Measurements from ENCODE around the gene CTAGE4.

Gene CTAGE4

DNA sequence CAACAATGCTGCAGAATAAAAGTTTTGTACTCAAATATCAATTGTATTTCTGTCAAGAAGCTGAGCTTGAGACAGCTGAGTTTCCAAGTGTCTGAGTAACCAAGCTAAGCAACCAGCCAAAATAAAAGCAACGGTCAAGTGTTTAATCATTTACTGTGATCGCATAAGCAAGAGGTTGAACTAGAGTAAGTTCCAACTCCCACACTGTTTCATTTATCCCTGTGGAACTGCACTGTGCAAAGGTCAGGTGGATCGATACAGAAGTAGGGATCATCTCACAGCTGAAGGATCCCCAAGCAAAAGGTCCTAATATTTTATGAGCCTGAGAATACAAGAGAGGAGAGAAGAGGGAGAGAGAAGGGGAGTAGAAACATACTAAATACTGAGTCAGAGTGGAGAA is 38.8 kb upstream of the CTAGE4 start:
- no peak overlapping the region for H3K18ac ChIP-seq (ENCODE audit: low read depth in 1 of 2, low read length in 2 of 2)
- no peak overlapping the region for H4K8ac ChIP-seq (ENCODE audit: low read length)
- no peak overlapping the region for H2BK12ac ChIP-seq (ENCODE audit: low read length in 2 of 2)
- no peak overlapping the region for H3K4ac ChIP-seq (ENCODE audit: low read depth in 1 of 2, low read length in 2 of 2)
- H2AFZ ChIP-seq (ENCODE audit: low read depth, low read length) = no peak overlapping the region
- no peak overlapping the region for H3K4me3 ChIP-seq (ENCODE audit: insufficient read depth in 1 of 2, low read depth in 1 of 2, low read length in 2 of 2)
- H3K27ac ChIP-seq (ENCODE audit: low read length, poor library complexity, severe bottlenecking) = no peak overlapping the region
- peaks cover 46% of the 10 kb centered on the region for H3K9me3 ChIP-seq (ENCODE audit: control insufficient read depth, low read length)
- no peak overlapping the region for H3K23ac ChIP-seq (ENCODE audit: low read length in 2 of 2)
- no peak overlapping the region for H3K4me2 ChIP-seq (ENCODE audit: low read length, poor library complexity, severe bottlenecking)
- H3K4me1 ChIP-seq (ENCODE audit: control insufficient read depth, insufficient read depth, low read depth, low read length) = no peaks in the 10 kb centered on the region
- H3K14ac ChIP-seq (ENCODE audit: low read length in 2 of 2) = no peak overlapping the region
- peak overlapping the region; percentile 34 for H4K91ac ChIP-seq (ENCODE audit: low read length)
- no peaks in the 10 kb centered on the region for H3K79me1 ChIP-seq (replicated peaks; ENCODE audit: low read length, poor library complexity, severe bottlenecking)
- no peak for DNase-seq
- H3K9ac ChIP-seq (ENCODE audit: low read length) = no peak overlapping the region
- no peaks in the 10 kb centered on the region for H3K36me3 ChIP-seq (ENCODE audit: control insufficient read depth in 1 of 2, insufficient read depth in 2 of 2, low read depth in 1 of 2, low read length in 2 of 2)
- no peak overlapping the region for H2BK15ac ChIP-seq (ENCODE audit: low read depth, poor library complexity, severe bottlenecking)
- H2BK5ac ChIP-seq (ENCODE audit: low read depth, low read length, poor library complexity, severe bottlenecking) = no peak overlapping the region
- 72% methylated on average over 3 of the region's 3 CpGs for WGBS
- H2AK5ac ChIP-seq (ENCODE audit: low read length, severe bottlenecking) = no peak overlapping the region
- no peaks in the 10 kb centered on the region for H3K27me3 ChIP-seq (ENCODE audit: control insufficient read depth in 1 of 2, insufficient read depth in 1 of 2, low read length in 2 of 2)
- no peak overlapping the region for H2BK120ac ChIP-seq (ENCODE audit: low read depth, low read length)

DNA sequence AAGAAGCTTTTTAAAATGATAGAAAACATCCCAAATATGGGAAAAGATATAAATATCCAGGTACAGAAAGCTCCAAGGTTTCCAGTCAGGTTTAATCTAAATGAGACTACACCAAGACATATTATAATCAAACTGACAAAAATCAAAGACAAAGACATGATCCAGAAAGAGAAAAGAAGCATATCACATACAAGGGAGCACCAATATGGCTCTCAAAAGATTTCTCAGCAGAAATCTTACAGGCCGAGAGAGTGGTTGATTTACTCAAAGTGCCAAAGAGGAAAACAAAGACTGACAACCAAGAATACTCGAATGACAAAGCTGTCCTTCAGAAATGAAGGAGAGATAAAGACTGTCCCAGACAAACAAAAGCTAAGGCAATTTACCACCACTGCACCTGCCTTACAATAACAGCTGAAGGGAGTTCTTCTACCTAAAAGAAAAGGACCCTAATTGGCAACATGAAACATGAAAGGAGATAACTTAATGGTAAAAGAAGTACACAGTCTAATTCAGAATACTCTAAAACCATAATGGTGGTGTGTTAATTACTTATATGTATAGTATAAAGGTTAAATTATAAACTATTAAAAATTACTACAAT is 34.9 kb upstream of the CTAGE4 start:
- Histone ChIP-seq H3K9ac (ENCODE audit: low read length) (no peak overlapping the region), H3K4ac (ENCODE audit: low read depth in 1 of 2, low read length in 2 of 2) (no peak overlapping the region), H2BK15ac (ENCODE audit: low read depth, poor library complexity, severe bottlenecking) (no peak overlapping the region), H2BK120ac (ENCODE audit: low read depth, low read length) (no peak overlapping the region), H3K27me3 (ENCODE audit: control insufficient read depth in 1 of 2, insufficient read depth in 1 of 2, low read length in 2 of 2) (no peaks in the 10 kb centered on the region), H3K4me3 (ENCODE audit: insufficient read depth in 1 of 2, low read depth in 1 of 2, low read length in 2 of 2) (no peak overlapping the region), H3K18ac (ENCODE audit: low read depth in 1 of 2, low read length in 2 of 2) (no peak overlapping the region), H3K23ac (ENCODE audit: low read length in 2 of 2) (no peak overlapping the region), H3K9me3 (ENCODE audit: control insufficient read depth, low read length) (peaks cover 45% of the 10 kb centered on the region), H3K36me3 (ENCODE audit: control insufficient read depth in 1 of 2, insufficient read depth in 2 of 2, low read depth in 1 of 2, low read length in 2 of 2) (no peaks in the 10 kb centered on the region), H4K91ac (ENCODE audit: low read length) (no peak overlapping the region), H3K4me1 (ENCODE audit: control insufficient read depth, insufficient read depth, low read depth, low read length) (no peaks in the 10 kb centered on the region), H2BK5ac (ENCODE audit: low read depth, low read length, poor library complexity, severe bottlenecking) (no peak overlapping the region), H2AFZ (ENCODE audit: low read depth, low read length) (no peak overlapping the region), H3K79me1 (replicated peaks; ENCODE audit: low read length, poor library complexity, severe bottlenecking) (no peaks in the 10 kb centered on the region), H4K8ac (ENCODE audit: low read length) (no peak overlapping the region), H2AK5ac (ENCODE audit: low read length, severe bottlenecking) (no peak overlapping the region), H3K27ac (ENCODE audit: low read length, poor library complexity, severe bottlenecking) (no peak overlapping the region), H3K4me2 (ENCODE audit: low read length, poor library complexity, severe bottlenecking) (no peak overlapping the region), H3K14ac (ENCODE audit: low read length in 2 of 2) (no peak overlapping the region), H2BK12ac (ENCODE audit: low read length in 2 of 2) (no peak overlapping the region)
- DNase-seq = no peak
- WGBS = 61% methylated on average over 2 of the region's 2 CpGs

DNA sequence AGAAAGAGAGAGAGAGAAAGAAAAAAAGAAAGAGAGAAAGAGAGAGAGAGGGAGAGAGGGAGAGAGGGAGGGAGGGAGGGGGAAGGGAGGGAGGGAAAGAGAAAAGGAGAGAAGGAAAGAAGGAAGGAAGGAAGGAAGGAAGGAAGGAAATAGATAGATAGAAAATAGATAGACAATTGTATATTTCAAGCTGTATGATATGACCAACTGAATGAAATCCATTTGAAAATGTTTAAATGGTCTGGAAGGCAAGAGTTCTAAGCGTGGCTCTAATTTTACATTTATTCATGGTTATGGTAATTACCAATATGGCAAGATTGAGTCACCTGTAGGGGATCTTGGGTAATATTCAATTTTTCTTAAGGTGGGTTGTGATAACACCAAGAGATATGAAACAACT is 24.4 kb upstream of the CTAGE4 start:
- Histone ChIP-seq H3K4me3 (ENCODE audit: insufficient read depth in 1 of 2, low read depth in 1 of 2, low read length in 2 of 2) (no peak overlapping the region), H2AFZ (ENCODE audit: low read depth, low read length) (no peak overlapping the region), H3K79me1 (replicated peaks; ENCODE audit: low read length, poor library complexity, severe bottlenecking) (no peaks in the 10 kb centered on the region), H3K27me3 (ENCODE audit: control insufficient read depth in 1 of 2, insufficient read depth in 1 of 2, low read length in 2 of 2) (no peaks in the 10 kb centered on the region), H3K23ac (ENCODE audit: low read length in 2 of 2) (no peak overlapping the region), H3K18ac (ENCODE audit: low read depth in 1 of 2, low read length in 2 of 2) (no peak overlapping the region), H4K8ac (ENCODE audit: low read length) (no peak overlapping the region), H3K9ac (ENCODE audit: low read length) (no peak overlapping the region), H3K27ac (ENCODE audit: low read length, poor library complexity, severe bottlenecking) (no peak overlapping the region), H2BK120ac (ENCODE audit: low read depth, low read length) (no peak overlapping the region), H3K4ac (ENCODE audit: low read depth in 1 of 2, low read length in 2 of 2) (no peak overlapping the region), H2AK5ac (ENCODE audit: low read length, severe bottlenecking) (no peak overlapping the region), H3K9me3 (ENCODE audit: control insufficient read depth, low read length) (no peaks in the 10 kb centered on the region), H2BK15ac (ENCODE audit: low read depth, poor library complexity, severe bottlenecking) (no peak overlapping the region), H2BK12ac (ENCODE audit: low read length in 2 of 2) (no peak overlapping the region), H3K36me3 (ENCODE audit: control insufficient read depth in 1 of 2, insufficient read depth in 2 of 2, low read depth in 1 of 2, low read length in 2 of 2) (no peaks in the 10 kb centered on the region), H2BK5ac (ENCODE audit: low read depth, low read length, poor library complexity, severe bottlenecking) (no peak overlapping the region), H4K91ac (ENCODE audit: low read length) (no peak overlapping the region), H3K4me1 (ENCODE audit: control insufficient read depth, insufficient read depth, low read depth, low read length) (no peaks in the 10 kb centered on the region), H3K4me2 (ENCODE audit: low read length, poor library complexity, severe bottlenecking) (no peak overlapping the region), H3K14ac (ENCODE audit: low read length in 2 of 2) (no peak overlapping the region)
- no peak for DNase-seq
- 100% methylated on average over 1 of the region's 1 CpG for WGBS

DNA sequence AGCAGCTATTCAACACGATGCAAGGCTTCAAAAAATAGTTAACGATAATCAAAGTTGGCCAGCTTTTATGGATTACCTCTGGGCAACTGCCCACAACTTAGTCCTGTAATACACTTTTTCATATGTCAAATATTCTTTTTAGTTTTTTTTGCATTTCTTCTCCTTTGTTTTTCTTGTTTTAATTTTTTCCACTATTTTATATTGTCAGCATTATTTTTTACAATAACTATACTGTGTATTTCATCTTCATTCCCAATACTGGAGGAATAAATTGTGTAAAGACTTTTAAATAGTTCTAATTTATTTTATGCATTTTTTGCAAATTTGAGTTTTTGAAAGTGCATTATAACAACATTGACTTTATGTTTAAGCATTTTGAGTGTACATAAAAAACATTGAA is 18.5 kb upstream of the CTAGE4 start:
- no peak overlapping the region for H3K4ac ChIP-seq (ENCODE audit: low read depth in 1 of 2, low read length in 2 of 2)
- H3K4me1 ChIP-seq (ENCODE audit: control insufficient read depth, insufficient read depth, low read depth, low read length) = no peaks in the 10 kb centered on the region
- no peak overlapping the region for H3K14ac ChIP-seq (ENCODE audit: low read length in 2 of 2)
- H2BK15ac ChIP-seq (ENCODE audit: low read depth, poor library complexity, severe bottlenecking) = no peak overlapping the region
- H3K79me1 ChIP-seq (replicated peaks; ENCODE audit: low read length, poor library complexity, severe bottlenecking) = no peaks in the 10 kb centered on the region
- H2BK5ac ChIP-seq (ENCODE audit: low read depth, low read length, poor library complexity, severe bottlenecking) = no peak overlapping the region
- H2BK120ac ChIP-seq (ENCODE audit: low read depth, low read length) = no peak overlapping the region
- no peaks in the 10 kb centered on the region for H3K9me3 ChIP-seq (ENCODE audit: control insufficient read depth, low read length)
- no peak overlapping the region for H3K9ac ChIP-seq (ENCODE audit: low read length)
- no peak overlapping the region for H3K4me3 ChIP-seq (ENCODE audit: insufficient read depth in 1 of 2, low read depth in 1 of 2, low read length in 2 of 2)
- no peak overlapping the region for H3K27ac ChIP-seq (ENCODE audit: low read length, poor library complexity, severe bottlenecking)
- H3K36me3 ChIP-seq (ENCODE audit: control insufficient read depth in 1 of 2, insufficient read depth in 2 of 2, low read depth in 1 of 2, low read length in 2 of 2) = no peaks in the 10 kb centered on the region
- no peak overlapping the region for H4K8ac ChIP-seq (ENCODE audit: low read length)
- H3K4me2 ChIP-seq (ENCODE audit: low read length, poor library complexity, severe bottlenecking) = no peak overlapping the region
- H2BK12ac ChIP-seq (ENCODE audit: low read length in 2 of 2) = no peak overlapping the region
- H3K27me3 ChIP-seq (ENCODE audit: control insufficient read depth in 1 of 2, insufficient read depth in 1 of 2, low read length in 2 of 2) = no peaks in the 10 kb centered on the region
- H3K18ac ChIP-seq (ENCODE audit: low read depth in 1 of 2, low read length in 2 of 2) = no peak overlapping the region
- no peak overlapping the region for H2AK5ac ChIP-seq (ENCODE audit: low read length, severe bottlenecking)
- H4K91ac ChIP-seq (ENCODE audit: low read length) = no peak overlapping the region
- DNase-seq = no peak
- no peak overlapping the region for H2AFZ ChIP-seq (ENCODE audit: low read depth, low read length)
- H3K23ac ChIP-seq (ENCODE audit: low read length in 2 of 2) = no peak overlapping the region
- 61% methylated on average over 2 of the region's 2 CpGs for WGBS
